Type B pancreatic cell (in vitro differentiated cells): ENCODE measurements around the gene SLC5A3. TPM values are rescaled to one million over a fixed set of nuclear protein-coding genes. Genes with fewer than 3 reads are reported as not detected.
A peak's percentile ranks its signal among the peaks of the same experiment; 100 is the strongest.

Experiments used
- DNase-seq: peaks from one replicate; pipeline ENCODE4 v3.0.0; 2021; ENCODE audit warnings: mixed read lengths; ENCODE audit not compliant: unreplicated experiment; ENCODE audit errors: extremely low spot score
- H3K27ac Mint-ChIP-seq: 2 replicates; pipeline ENCODE4 v1.8.0; 2021; ENCODE audit warnings: mild to moderate bottlenecking, mixed read lengths
- H3K27me3 Mint-ChIP-seq: 2 replicates; pipeline ENCODE4 v1.8.0; 2021; ENCODE audit warnings: mixed read lengths
- H3K36me3 Mint-ChIP-seq: 2 replicates; pipeline ENCODE4 v1.8.0; 2021; ENCODE audit warnings: mixed read lengths
- H3K4me1 Mint-ChIP-seq: one replicate; pipeline ENCODE4 v1.8.0; 2021; ENCODE audit warnings: mixed read lengths; ENCODE audit not compliant: unreplicated experiment
- H3K4me3 Mint-ChIP-seq: 2 replicates; pipeline ENCODE4 v1.8.0; 2021; ENCODE audit warnings: mild to moderate bottlenecking, mixed read lengths
- H3K9me3 Mint-ChIP-seq: 2 replicates; pipeline ENCODE4 v1.8.0; 2021; ENCODE audit warnings: mixed read lengths
- CTCF ChIP-seq: fragments of 200-600 bp; sonication (generic); conservative IDR thresholded peaks from 2 replicates; pipeline ENCODE4 v1.5.0; 2021; ENCODE audit warnings: antibody characterized with exemption, mild to moderate bottlenecking
- total RNA-seq: library from RNA; stranded (reverse); gene quantifications from 2 replicates; pipeline ENCODE4 v1.2.1, GENCODE V29; 2021; ENCODE audit warnings: low replicate concordance

Gene SLC5A3
- total RNA-seq, 1 donor from 2014 or later = 28.8 TPM

- peaks cover 9% of the 10 kb centered on the region for H3K9me3 Mint-ChIP-seq
- DNase-seq = no peak
- no peak overlapping the region for H3K4me3 Mint-ChIP-seq
- TF ChIP-seq CTCF = no peak
- no peaks in the 10 kb centered on the region for H3K27me3 Mint-ChIP-seq
- H3K27ac Mint-ChIP-seq = no peak overlapping the region
- H3K4me1 Mint-ChIP-seq = peaks cover 8% of the 10 kb centered on the region
- H3K36me3 Mint-ChIP-seq = no peaks in the 10 kb centered on the region
Observed at GRCh38 chr21:34031835-34032370, 41.5 kb upstream of the SLC5A3 start.

DNA sequence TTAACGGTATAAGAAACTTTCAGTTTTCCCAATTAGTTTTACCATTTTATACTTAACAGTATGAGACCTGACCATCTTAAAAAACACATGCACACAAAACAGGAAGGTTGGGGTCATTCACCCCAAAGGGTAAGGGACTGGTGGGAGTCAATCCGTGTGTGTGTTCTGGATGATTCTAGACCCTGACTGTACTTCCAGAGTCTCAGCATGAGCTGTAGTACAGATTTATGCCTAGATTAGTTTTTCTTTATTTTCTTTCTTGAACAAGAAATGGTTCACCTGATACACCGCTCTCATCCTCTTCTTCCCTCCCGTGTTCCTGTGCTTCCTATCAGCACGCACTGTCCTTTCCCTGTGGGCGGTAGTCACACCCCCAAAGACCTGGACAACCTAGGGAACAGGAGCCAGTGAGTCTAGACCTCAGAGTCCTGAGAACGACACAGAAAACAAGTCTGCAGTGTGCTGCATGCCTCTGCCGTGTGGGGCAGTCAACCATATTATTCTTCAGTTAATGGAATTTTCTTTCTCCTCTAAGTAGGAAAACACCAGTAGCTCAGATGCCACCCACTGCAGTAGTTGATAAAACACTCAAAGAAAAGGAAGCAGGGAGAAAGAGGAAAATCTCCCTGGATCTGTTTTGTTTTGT lies 38.9 kb upstream of the SLC5A3 start:
- no peaks in the 10 kb centered on the region for H3K36me3 Mint-ChIP-seq
- peaks cover 11% of the 10 kb centered on the region for H3K4me1 Mint-ChIP-seq
- peak; percentile 24 for TF ChIP-seq CTCF
- H3K27me3 Mint-ChIP-seq = no peaks in the 10 kb centered on the region
- H3K9me3 Mint-ChIP-seq = peaks cover 9% of the 10 kb centered on the region
- H3K4me3 Mint-ChIP-seq = no peak overlapping the region
- DNase-seq = no peak
- no peak overlapping the region for H3K27ac Mint-ChIP-seq

DNA sequence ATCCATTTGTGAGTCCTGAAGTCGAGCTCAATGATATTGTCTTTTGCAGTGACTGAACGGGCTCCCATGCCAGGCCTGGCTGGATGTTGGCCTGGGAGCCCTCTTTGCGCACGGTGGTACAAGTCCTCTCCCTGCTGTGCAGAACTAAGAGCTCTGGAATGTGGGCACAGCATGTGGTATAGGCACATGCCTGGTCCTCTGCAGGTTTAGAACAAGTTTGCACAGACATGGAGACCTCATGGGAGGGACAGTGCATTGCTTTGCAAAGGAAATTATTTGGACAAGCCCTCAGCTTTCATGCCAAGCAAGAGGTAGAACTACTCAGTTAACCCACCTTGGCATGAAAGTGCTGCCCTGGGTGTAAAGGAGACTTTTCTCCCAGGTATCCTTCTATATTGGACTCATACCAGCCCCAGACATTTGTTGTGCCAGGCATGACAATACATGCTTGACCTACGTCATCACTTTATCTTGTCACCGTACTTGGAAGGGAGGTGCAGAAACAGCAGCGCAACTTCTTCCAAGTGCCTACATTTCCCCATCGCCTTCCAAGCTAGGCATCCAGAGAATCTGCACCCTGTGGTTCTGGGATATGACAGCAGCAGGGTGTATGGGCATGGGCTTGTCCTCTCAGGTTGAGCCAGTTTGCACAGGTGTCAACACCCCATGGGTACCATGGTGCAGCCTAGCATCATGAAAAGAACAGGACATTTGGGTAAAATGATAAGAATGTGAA lies 37.6 kb upstream of the SLC5A3 start:
- DNase-seq = no peak
- peaks cover 6% of the 10 kb centered on the region for H3K4me1 Mint-ChIP-seq
- TF ChIP-seq CTCF = no peak
- H3K27ac Mint-ChIP-seq = no peak overlapping the region
- peaks cover 5% of the 10 kb centered on the region for H3K9me3 Mint-ChIP-seq
- H3K27me3 Mint-ChIP-seq = no peaks in the 10 kb centered on the region
- no peak overlapping the region for H3K4me3 Mint-ChIP-seq
- no peaks in the 10 kb centered on the region for H3K36me3 Mint-ChIP-seq

DNA sequence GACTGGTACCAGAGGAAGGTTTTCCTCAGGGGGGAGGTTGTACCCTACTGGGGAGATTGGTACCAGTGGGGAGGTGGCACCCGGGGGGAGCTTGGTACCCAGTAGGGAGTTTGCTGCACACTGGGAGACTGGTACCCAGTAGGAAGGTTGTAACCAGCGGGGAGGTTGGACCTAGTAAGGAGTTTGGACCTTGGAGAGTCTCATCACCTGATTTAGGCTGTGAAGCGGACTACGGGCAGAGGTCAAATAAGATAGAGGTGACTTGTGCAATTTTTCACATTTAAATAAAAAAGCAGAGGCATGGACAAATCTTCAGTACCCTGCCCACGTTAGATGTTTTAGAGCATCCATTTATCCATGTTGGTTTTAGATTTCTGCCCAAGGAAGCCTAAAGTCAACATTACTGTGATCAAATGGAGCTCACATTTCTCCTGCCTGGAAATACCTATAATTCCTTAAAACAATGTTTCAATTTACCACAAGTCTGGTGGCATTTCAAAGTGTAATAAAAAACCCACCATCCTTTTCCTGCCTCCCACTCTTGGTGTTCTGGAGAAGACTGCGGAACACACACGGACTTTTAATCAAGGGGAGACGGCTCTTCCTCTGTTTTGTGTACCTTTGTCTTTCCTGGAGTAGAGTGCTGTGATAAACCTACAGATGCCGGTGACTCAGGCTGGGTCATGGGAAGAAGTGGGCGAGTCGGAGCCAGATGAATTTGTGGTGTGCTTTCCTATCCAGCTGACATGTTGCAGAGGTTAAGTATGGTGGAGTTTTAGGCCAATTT lies 36.2 kb upstream of the SLC5A3 start:
- Mint-ChIP-seq H3K27me3 (no peaks in the 10 kb centered on the region), H3K27ac (no peak overlapping the region), H3K9me3 (peaks cover 5% of the 10 kb centered on the region), H3K36me3 (no peaks in the 10 kb centered on the region), H3K4me3 (no peak overlapping the region), H3K4me1 (peaks cover 6% of the 10 kb centered on the region)
- no peak for TF ChIP-seq CTCF
- no peak for DNase-seq

- Mint-ChIP-seq H3K4me1 (peaks cover 6% of the 10 kb centered on the region), H3K27me3 (no peaks in the 10 kb centered on the region), H3K36me3 (no peaks in the 10 kb centered on the region), H3K4me3 (no peak overlapping the region), H3K9me3 (peaks cover 5% of the 10 kb centered on the region), H3K27ac (no peak overlapping the region)
- DNase-seq = no peak
- peak; percentile 45 for TF ChIP-seq CTCF
Observed at GRCh38 chr21:34039678-34040382, 33.5 kb upstream of the SLC5A3 start.
